Stimulated activated CD4-positive, alpha-beta T cell treated with anti-CD3 and anti-CD28 coated beads, Interleukin-4, amount 100 ng/mL, for 24 hours (primary cell): ENCODE data around the gene PLIN5.

ENCODE experiments used
- DNase-seq: peaks from one replicate; pipeline ENCODE4 v3.0.0-alpha.2; 2020

The PLIN5 gene, protein sequence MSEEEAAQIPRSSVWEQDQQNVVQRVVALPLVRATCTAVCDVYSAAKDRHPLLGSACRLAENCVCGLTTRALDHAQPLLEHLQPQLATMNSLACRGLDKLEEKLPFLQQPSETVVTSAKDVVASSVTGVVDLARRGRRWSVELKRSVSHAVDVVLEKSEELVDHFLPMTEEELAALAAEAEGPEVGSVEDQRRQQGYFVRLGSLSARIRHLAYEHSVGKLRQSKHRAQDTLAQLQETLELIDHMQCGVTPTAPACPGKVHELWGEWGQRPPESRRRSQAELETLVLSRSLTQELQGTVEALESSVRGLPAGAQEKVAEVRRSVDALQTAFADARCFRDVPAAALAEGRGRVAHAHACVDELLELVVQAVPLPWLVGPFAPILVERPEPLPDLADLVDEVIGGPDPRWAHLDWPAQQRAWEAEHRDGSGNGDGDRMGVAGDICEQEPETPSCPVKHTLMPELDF

DNA sequence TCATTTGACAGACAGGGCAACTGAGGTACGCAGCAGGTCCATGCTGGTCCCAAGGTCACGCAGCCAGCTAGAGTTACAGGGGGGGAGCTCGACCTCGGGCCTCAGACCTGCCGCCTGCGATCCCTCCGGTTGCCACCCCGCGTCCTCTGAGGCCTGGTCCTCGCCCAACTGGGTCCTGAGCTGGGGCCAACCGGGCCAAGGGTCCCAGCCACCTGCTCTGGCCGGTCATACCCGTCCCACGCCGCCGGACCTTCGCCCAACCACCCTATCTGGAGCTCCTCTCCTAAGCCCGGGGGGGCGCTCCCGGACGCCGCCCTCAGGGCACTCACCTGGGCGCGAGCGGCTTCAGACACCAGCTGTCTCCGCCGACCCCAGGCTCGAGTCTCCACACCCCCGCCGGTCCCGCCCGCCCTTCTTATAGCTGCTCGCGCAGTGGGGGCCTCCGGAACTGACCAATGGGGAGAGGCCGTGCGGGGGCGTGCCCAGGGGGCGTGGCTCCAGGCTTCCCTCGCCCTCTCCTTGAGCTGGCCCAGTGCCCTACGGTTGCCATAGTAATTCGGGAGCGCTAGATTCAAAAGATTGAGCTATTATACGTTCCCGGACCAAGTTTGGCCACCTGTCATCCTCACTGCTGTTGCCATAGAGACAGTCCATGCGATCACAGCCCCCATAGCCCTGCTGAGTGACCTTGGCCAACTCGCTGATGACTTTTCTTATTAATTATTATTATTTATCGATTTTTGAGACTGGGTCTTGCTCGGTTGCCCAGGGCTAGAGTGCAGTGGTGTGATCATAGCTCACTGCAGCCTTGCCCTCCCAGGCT lies at the start of gene PLIN5:
Gene PLIN5, minus strand, starts transcription at position 389 of the 823 bp plus-strand sequence. CDS start 1,150 bp downstream, outside the sequence.
- DNase-seq = peak; percentile 43

GRCh38 chr19:4583961-4584669 lies 49.1 kb upstream of the PLIN5 start:
- no peak for DNase-seq

GRCh38 chr19:4582980-4583842 lies 48.2 kb upstream of the PLIN5 start:
- DNase-seq = no peak

- no peak for DNase-seq
These were observed 46.9 kb upstream of the PLIN5 start for GRCh38 chr19:4581666-4582553.

GRCh38 chr19:4580961-4581665 lies 46.1 kb upstream of the PLIN5 start:
- no peak for DNase-seq

- no peak for DNase-seq
These were observed 45.2 kb upstream of the PLIN5 start for GRCh38 chr19:4580021-4580901.

GRCh38 chr19:4579389-4579788 lies 44.4 kb upstream of the PLIN5 start:
- DNase-seq = no peak

- no peak for DNase-seq
These were observed 43.7 kb upstream of the PLIN5 start for GRCh38 chr19:4578552-4579248.

GRCh38 chr19:4577020-4577782 lies 42.2 kb upstream of the PLIN5 start:
- no peak for DNase-seq

GRCh38 chr19:4576016-4576933 lies 41.3 kb upstream of the PLIN5 start:
- DNase-seq = peak; percentile 72

DNA sequence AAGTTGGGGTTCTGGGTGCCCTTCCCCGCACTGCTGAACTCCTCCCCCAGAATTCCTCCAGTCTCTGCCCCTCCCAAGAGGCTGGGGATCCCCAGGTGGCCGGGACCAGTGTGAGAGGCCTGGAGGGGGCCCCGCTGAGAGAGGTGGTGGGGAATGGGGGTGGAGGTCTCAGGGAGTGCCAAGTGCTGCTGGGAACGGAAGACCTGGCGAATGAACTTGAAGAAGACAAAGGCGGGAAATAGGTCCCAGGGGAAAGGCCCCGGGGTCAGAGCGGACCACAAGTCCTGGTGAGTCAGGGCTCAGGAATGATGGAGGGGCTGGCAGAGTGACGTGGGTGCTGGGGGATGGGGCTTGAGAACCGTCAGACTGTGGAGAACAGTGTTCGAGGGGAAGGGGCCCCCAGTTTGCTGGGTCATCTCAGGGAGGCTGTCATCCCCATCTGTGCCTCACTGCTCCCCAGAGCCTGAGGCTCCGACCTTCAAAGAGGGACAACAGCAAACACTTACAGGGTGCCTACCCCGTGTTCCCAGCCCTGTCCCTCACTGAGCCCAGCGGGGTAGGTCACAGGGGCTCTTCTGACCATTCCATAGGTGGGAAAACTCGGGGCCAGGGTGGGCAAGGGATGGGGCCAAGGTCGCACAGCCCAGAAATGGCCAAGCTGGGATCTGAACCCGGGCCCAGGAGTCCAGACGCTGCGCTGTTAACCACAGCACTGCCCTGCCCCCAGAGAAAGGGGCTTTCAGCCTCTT lies 40.4 kb upstream of the PLIN5 start:
- DNase-seq = no peak

DNA sequence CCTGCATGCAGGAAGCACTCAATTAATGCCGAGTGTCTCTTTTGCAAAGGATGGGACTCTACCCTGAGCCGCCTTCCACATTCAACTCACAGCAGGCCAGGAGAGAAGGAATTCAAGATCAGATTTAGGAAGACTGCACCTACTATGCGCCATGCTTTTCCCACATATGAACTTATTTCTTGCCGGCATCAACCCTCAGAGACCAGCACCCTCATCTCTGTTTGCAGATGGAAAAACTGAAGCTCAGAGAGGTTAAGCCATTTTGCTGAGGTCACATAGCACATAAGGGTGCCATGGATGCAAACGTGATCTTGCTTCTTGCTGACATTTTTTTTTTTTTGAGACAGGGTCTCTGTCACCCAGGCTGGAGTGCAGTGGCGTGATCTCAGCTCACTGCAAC lies 38.7 kb upstream of the PLIN5 start:
- no peak for DNase-seq

DNA sequence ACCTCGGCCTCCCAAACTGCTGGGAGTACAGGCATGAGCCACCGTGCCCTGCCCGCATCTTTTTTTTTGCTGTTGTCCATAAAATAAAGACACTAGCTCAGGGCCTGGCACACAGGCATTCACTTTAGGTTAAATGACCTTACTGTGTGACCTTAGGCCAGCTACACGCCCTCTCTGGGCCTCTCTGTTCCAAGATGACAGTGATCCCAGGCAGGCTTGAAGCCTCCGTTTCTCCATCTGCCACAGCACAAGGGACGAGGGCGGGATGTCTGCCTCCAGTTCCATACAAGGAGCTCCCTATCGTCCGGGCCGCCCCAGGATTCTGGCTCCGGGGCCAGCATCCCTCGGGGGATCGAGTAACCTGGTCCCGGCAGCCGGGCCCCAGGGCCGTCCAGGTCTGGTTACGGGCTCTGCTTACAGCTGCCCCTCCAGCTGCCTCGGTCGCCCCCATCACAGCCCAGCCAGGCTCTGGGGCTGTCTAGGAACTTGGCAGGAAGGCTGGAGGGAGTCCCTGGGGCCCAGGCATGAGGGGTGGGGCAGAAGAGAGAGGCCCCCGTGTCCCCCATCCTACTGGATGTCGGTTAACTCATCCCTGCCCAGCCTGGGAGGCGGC lies 36.4 kb upstream of the PLIN5 start:
- no peak for DNase-seq

- no peak for DNase-seq
These were observed 35.9 kb upstream of the PLIN5 start for GRCh38 chr19:4570916-4571304.

- no peak for DNase-seq
These were observed 35.4 kb upstream of the PLIN5 start for GRCh38 chr19:4570402-4570801.

GRCh38 chr19:4568886-4569285 lies 33.9 kb upstream of the PLIN5 start:
- no peak for DNase-seq
